Omental fat pad (tissue), 4 donors: Measurements from ENCODE around the gene CCNY. TPM values are rescaled to one million over a fixed set of nuclear protein-coding genes. Genes with fewer than 3 reads are reported as not detected.

Experiments used
- ATAC-seq: fragments of 150-250 bp; one replicate; pipeline ENCODE4 v1.9.1; 2016; ENCODE audit warnings: mild to moderate bottlenecking, moderate library complexity; ENCODE audit not compliant: low FRiP score
- DNase-seq: peaks from one replicate; pipeline ENCODE4 v3.0.0-alpha.2; 2019; ENCODE audit warnings: low spot score
- CTCF ChIP-seq, 3 donors: fragments of 450-650 bp; IDR thresholded peaks; one replicate each; pipeline ENCODE4 v1.5.1; 2016 to 2017; ENCODE audit warnings: antibody characterized with exemption in 3 of 3, mild to moderate bottlenecking in 3 of 3, moderate library complexity in 2 of 3
- total RNA-seq, 4 donors: library from RNA; depleted of rRNA; stranded (reverse); fragments of >200 nt; gene quantifications; one replicate each; pipeline ENCODE4 v1.1.0, GENCODE V29; 2016

The CCNY gene
- total RNA-seq, 4 donors from 2014 or later, result 38.6 to 49.5 (median 47.2) TPM

DNA sequence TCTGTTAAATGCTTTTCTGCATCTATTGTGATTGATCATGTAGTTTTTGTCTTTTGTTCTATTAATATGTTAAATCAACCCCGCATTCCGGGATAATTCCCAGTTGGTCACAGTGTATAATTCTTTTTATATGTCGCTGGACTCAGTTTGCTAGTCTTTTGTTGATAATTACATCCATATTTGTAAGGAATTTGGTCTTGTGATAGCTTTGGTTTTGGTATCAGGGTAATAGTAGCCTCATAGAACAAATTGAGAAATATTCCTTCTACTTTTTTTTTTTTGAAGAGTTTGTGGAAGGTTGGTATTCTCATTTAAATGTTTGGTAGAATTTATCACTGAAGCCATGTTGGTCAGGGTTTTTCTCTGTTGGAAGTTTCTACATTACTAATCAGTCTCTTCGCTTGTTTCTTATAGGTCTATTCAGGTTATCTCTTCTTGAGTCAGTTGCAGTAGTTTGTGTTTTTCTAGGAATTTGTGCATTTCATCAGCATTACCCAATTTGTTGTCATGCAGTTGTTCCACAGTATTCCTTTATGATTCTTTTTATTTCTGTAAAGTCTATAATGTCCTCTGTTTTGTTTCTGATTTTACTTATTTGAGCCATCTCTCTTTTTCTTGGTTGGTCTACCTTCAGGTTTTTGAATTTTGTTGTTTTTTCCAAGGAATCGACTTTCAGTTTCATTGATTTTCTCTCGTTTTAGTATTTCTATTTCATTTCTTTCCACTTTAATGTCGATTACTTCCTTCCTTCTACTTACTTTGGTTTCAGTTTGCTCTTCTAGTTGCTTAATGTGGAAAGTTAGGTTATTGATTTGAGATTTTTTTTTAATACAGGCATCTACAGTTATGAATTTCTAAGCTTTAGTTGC lies 204.2 kb downstream of the CCNY start:
- ATAC-seq (no peak), DNase-seq (no peak)
- TF ChIP-seq CTCF (IDR thresholded peaks at IDR 0.05), result no peak

DNA sequence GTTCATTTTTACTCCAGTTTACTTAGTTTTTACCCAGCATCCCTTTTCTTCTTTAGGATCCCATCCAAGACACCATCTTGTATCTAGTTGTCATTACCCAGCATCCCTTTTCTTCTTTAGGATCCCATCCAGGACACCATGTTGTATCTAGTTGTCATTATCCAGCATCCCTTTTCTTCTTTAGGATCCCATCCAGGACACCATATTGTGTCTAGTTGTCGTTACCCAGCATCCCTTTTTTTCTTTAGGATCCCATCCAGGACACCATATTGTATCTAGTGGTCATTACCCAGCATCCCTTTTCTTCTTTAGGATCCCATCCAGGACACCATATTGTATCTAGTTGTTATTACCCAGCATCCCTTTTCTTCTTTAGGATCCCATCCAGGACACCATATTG lies 205.4 kb downstream of the CCNY start:
- no peak for ATAC-seq
- TF ChIP-seq CTCF (IDR thresholded peaks at IDR 0.05), result no peak
- no peak for DNase-seq

- DNase-seq (no peak), ATAC-seq (no peak)
- no peak for TF ChIP-seq CTCF (IDR thresholded peaks at IDR 0.05)
These were observed 206.0 kb downstream of the CCNY start for GRCh38 chr10:35542303-35542702.

DNA sequence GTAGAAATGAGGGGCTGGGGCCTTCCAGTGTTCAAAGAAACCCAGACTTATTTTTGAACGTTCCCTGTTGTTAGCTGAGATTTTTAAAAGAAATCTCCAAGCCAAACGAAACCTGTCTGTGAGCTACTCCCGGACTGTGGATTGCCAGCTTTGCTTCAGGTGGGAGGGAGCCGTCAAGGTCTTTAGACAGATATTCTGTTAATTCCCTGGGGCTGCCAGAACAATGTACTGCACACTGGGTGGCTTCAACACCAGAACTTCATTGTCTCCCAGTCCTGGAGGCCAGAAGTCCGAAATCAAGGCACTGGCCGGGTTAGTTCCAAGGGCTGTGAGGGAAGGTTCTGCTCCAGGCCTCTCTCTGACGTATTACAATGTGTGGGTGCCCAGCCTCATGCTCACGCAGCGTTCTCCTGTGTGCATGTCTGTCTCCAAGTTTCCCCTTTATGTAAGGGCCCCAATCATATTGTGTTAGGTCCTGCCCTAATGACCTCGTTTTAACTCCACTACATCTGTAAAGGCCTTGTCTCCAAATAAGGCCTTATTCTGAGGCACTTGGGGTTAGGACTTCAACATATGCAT lies 208.9 kb downstream of the CCNY start:
- DNase-seq (no peak), ATAC-seq (no peak)
- no peak for TF ChIP-seq CTCF (IDR thresholded peaks at IDR 0.05)

GRCh38 chr10:35545878-35546590 lies 209.7 kb downstream of the CCNY start:
- DNase-seq (no peak), ATAC-seq (no peak)
- no peak for TF ChIP-seq CTCF (IDR thresholded peaks at IDR 0.05)

GRCh38 chr10:35546824-35547225 lies 210.5 kb downstream of the CCNY start:
- no peak for TF ChIP-seq CTCF (IDR thresholded peaks at IDR 0.05)
- no peak for DNase-seq
- no peak for ATAC-seq
